22Rv1 (cell line): Measurements from ENCODE around the gene ABCB11.

Experiments used
- ZFX ChIP-seq: fragments of 450-650 bp; IDR thresholded peaks from 2 replicates; pipeline ENCODE4 v1.6.1; 2017; ENCODE audit warnings: antibody characterized with exemption, borderline replicate concordance
- TF ChIP-seq, protein P1 (sequence below): fragments of 450-650 bp; IDR thresholded peaks from 2 replicates; pipeline ENCODE4 v1.5.1; 2017; ENCODE audit warnings: mild to moderate bottlenecking

DNA sequence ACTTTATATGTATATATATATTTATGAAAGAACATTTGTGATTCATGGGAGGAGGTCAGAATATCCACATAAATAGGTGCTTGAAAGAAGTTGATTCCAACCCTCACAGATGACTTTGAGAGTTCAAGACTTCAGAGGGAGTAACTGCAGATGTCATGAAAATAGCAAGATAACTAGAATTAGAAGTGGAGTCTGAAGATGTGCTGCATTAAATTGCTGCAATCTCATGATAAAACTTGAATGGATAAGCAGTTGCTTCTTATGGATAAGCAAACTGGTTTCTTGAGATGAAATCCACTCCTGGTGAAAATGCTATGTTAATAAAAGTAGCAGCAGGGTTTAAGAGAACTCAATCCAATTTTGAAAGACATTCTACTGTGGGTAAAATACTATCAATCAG lies 89.8 kb downstream of the ABCB11 start:
- TF ChIP-seq, protein P1, sequence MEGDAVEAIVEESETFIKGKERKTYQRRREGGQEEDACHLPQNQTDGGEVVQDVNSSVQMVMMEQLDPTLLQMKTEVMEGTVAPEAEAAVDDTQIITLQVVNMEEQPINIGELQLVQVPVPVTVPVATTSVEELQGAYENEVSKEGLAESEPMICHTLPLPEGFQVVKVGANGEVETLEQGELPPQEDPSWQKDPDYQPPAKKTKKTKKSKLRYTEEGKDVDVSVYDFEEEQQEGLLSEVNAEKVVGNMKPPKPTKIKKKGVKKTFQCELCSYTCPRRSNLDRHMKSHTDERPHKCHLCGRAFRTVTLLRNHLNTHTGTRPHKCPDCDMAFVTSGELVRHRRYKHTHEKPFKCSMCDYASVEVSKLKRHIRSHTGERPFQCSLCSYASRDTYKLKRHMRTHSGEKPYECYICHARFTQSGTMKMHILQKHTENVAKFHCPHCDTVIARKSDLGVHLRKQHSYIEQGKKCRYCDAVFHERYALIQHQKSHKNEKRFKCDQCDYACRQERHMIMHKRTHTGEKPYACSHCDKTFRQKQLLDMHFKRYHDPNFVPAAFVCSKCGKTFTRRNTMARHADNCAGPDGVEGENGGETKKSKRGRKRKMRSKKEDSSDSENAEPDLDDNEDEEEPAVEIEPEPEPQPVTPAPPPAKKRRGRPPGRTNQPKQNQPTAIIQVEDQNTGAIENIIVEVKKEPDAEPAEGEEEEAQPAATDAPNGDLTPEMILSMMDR: no peak
- TF ChIP-seq ZFX: no peak
